GM12892 (cell line): ENCODE measurements around the gene CEACAM8.

ENCODE experiments used
- POLR2A ChIP-seq: IDR thresholded peaks from 2 replicates; pipeline ENCODE4 v1.6.1; 2011; ENCODE audit warnings: low read depth, low read length, control low read depth
- TAF1 ChIP-seq: IDR thresholded peaks from 2 replicates; pipeline ENCODE4 v1.6.1; 2011; ENCODE audit warnings: low read depth, mild to moderate bottlenecking, control low read depth, low read length, borderline replicate concordance

DNA sequence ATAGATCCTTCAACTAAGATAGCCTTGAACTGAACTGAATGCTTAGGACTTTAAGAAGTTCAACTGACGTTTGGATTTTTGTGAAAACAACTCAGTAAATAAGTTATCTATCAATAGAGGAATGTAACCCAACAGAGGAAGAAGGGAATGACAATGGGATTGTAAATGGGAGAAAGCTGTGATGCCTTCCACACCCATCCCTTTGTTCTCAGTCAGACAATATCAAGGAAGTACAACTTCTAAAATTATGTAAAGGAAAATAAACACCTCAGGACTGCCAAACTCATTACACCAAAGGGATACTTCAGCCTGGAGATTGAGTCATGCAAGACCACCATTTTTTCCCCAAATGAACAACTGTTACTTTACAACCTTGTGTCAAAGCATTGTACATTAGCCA, 21.1 kb downstream of the CEACAM8 start:
- TF ChIP-seq POLR2A (no peak), TAF1 (no peak)
